HCT116 (cell line): ENCODE results near the gene DPY30. TPM values are rescaled to one million over a fixed set of nuclear protein-coding genes. Genes with fewer than 3 reads are reported as not detected.

Experiments used
- ATAC-seq: fragments of 200-7000 bp; cut with Tn5 transposase; 2 replicates; pipeline ENCODE4 v1.9.1; 2020; ENCODE audit warnings: mild to moderate bottlenecking, moderate library complexity
- BruUV-seq: library from RNA; stranded (reverse); fragments of 400-500 nt; replicated peaks from 2 replicates; lab custom pipeline; 2021; lab: Mats Ljungman, UMichigan
- CTCF ChIA-PET: fragments of 300-600 bp; sonication (Branson Sonifier 250); formaldehyde crosslinking; loops from one replicate; lab custom pipeline; 2021; ENCODE audit warnings: antibody characterized with exemption; lab: Charles Lee
- POLR2A ChIA-PET: fragments of 300-600, 350-600 bp; sonication (Branson Sonifier 250); formaldehyde crosslinking; loops from one replicate; lab custom pipeline; 2021; ENCODE audit warnings: antibody characterized with exemption; lab: Charles Lee
- RAD21 ChIA-PET, 2 experiments: fragments of 300-600 bp; sonication (Branson Sonifier 250); formaldehyde crosslinking; loops; one replicate each; lab custom pipeline; 2023; ENCODE audit warnings: low total read pairs in 2 of 2; ENCODE audit not compliant: uncharacterized antibody in 2 of 2, unreplicated experiment in 2 of 2, low non-redundant PET in 1 of 2; lab: Charles Lee
- DNase-seq: peaks from one replicate; pipeline ENCODE4 v3.0.0-alpha.2; 2010; ENCODE audit warnings: low read depth, low spot score
- H2AFZ ChIP-seq: fragments of 200-600 bp; shearing (Covaris generic), sonication (generic); 2 replicates; pipeline ENCODE4 v1.6.1; 2017; ENCODE audit warnings: low read depth, mixed run types, mixed read lengths, antibody characterized with exemption, low read length; ENCODE audit not compliant: poor library complexity, severe bottlenecking
- H3K27ac ChIP-seq: 2 replicates; pipeline ENCODE4 v1.5.1; 2012; ENCODE audit warnings: low read depth, low read length
- H3K27me3 ChIP-seq: fragments of 200-600 bp; sonication (generic); 2 replicates; pipeline ENCODE4 v1.6.1; 2016; ENCODE audit warnings: mixed run types, low read length, mixed read lengths; ENCODE audit not compliant: insufficient read depth
- H3K36me3 ChIP-seq, 2 experiments: fragments of 200-500 bp in 1 of 2; fragments of 200-600 bp in 1 of 2; sonication (Bioruptor generic) in 1 of 2; sonication (generic) in 1 of 2; 2 replicates each; pipeline versions ENCODE4 v1.5.1 to v1.6.1; 2014 to 2016; ENCODE audit warnings: low read length in 2 of 2, inconsistent platforms in 1 of 2, mixed read lengths in 1 of 2, mixed run types in 1 of 2; ENCODE audit not compliant: insufficient read depth in 2 of 2, control insufficient read depth in 1 of 2
- H3K4me1 ChIP-seq, 2 experiments: fragments of 200-600 bp in 1 of 2; sonication (generic) in 1 of 2; 2 replicates each; pipeline versions ENCODE4 v1.5.1 to v1.6.1; 2012 to 2017; ENCODE audit warnings: low read length in 2 of 2, inconsistent platforms in 1 of 2, mild to moderate bottlenecking in 1 of 2, mixed read lengths in 1 of 2, mixed run types in 1 of 2, moderate library complexity in 1 of 2; ENCODE audit not compliant: insufficient read depth in 2 of 2, control insufficient read depth in 1 of 2
- H3K4me2 ChIP-seq: fragments of 200-600 bp; sonication (generic); 2 replicates; pipeline ENCODE4 v1.6.1; 2017; ENCODE audit warnings: mixed run types, low read length, mixed read lengths
- H3K4me3 ChIP-seq, 2 experiments: fragments of 200-600 bp in 1 of 2; sonication (generic) in 1 of 2; replicated peaks in 1 of 2; 2 replicates each; pipeline ENCODE4 v1.5.1; 2011 to 2016; ENCODE audit warnings: low read length in 2 of 2, control low read depth in 1 of 2, low read depth in 1 of 2, mild to moderate bottlenecking in 1 of 2, mixed read lengths in 1 of 2, mixed run types in 1 of 2
- H3K79me2 ChIP-seq: fragments of 200-600 bp; sonication (generic); 2 replicates; pipeline ENCODE4 v1.6.1; 2017; ENCODE audit warnings: mild to moderate bottlenecking, mixed run types, low read length, moderate library complexity, mixed read lengths; ENCODE audit not compliant: insufficient read depth
- H3K9ac ChIP-seq: fragments of 200-600 bp; sonication (generic); 2 replicates; pipeline ENCODE4 v1.6.1; 2016; ENCODE audit warnings: low read length, mixed read lengths
- H3K9me2 ChIP-seq: fragments of 200-600 bp; sonication (generic), shearing (Covaris generic); 2 replicates; pipeline ENCODE4 v1.6.1; 2017; ENCODE audit warnings: mixed run types, mild to moderate bottlenecking, moderate library complexity; ENCODE audit not compliant: insufficient read depth
- H3K9me3 ChIP-seq, 2 experiments: fragments of 200-500 bp in 1 of 2; fragments of 200-600 bp in 1 of 2; sonication (Bioruptor generic) in 1 of 2; sonication (generic) in 1 of 2; 2 replicates each; pipeline ENCODE4 v1.6.1; 2014 to 2017; ENCODE audit warnings: low read length in 2 of 2, mixed read lengths in 2 of 2, inconsistent platforms in 1 of 2, low read depth in 1 of 2, mild to moderate bottlenecking in 1 of 2, mixed run types in 1 of 2, moderate library complexity in 1 of 2; ENCODE audit not compliant: control insufficient read depth in 1 of 2, insufficient read depth in 1 of 2
- H4K20me1 ChIP-seq: fragments of 200-600 bp; sonication (generic), shearing (Covaris generic); 2 replicates; pipeline ENCODE4 v1.6.1; 2017; ENCODE audit warnings: mixed run types, mild to moderate bottlenecking, moderate library complexity; ENCODE audit not compliant: insufficient read depth
- CBX3 ChIP-seq: IDR thresholded peaks from 2 replicates; pipeline ENCODE4 v1.6.1; 2012; ENCODE audit warnings: low read depth
- CEBPB ChIP-seq: IDR thresholded peaks from 2 replicates; pipeline ENCODE4 v1.6.1; 2012; ENCODE audit warnings: low read depth
- EGR1 ChIP-seq: IDR thresholded peaks from 2 replicates; pipeline ENCODE4 v1.6.1; 2012; ENCODE audit warnings: low read depth
- ELF1 ChIP-seq: IDR thresholded peaks from 2 replicates; pipeline ENCODE4 v1.6.1; 2012; ENCODE audit warnings: low read depth, borderline replicate concordance
- EZH2phosphoT487 ChIP-seq: fragments of 200-600 bp; IDR thresholded peaks from 2 replicates; pipeline ENCODE4 v1.6.1; 2018; ENCODE audit warnings: antibody characterized with exemption, borderline replicate concordance
- FOSL1 ChIP-seq: IDR thresholded peaks from 2 replicates; pipeline ENCODE4 v1.6.1; 2012; ENCODE audit warnings: low read depth
- JUND ChIP-seq: IDR thresholded peaks from 2 replicates; pipeline ENCODE4 v1.6.1; 2012
- POLR2A ChIP-seq: IDR thresholded peaks from 2 replicates; pipeline ENCODE4 v1.7.0; 2011; ENCODE audit warnings: borderline replicate concordance; ENCODE audit not compliant: insufficient read depth, insufficient read length; ENCODE audit errors: extremely low read depth
- RAD21 ChIP-seq: IDR thresholded peaks from 2 replicates; pipeline ENCODE4 v1.6.1; 2012; ENCODE audit warnings: low read depth, mild to moderate bottlenecking
- SIN3A ChIP-seq: IDR thresholded peaks from 2 replicates; pipeline ENCODE4 v1.6.1; 2012; ENCODE audit warnings: low read depth
- ZFX ChIP-seq: fragments of 450-650 bp; IDR thresholded peaks from 2 replicates; pipeline ENCODE4 v1.6.1; 2017
- ZNF274 ChIP-seq: fragments of 200-500 bp; sonication (Bioruptor generic); IDR thresholded peaks from 2 replicates; pipeline ENCODE4 v1.6.1; 2014; ENCODE audit warnings: mild to moderate bottlenecking, low read depth, low read length, inconsistent platforms
- intact Hi-C: fragments of 100-400 bp; cut with micrococcal nuclease; formaldehyde crosslinking; loops from 2 replicates; pipeline ENCODE4 v1.10.0; 2022
- total RNA-seq: library from RNA; stranded (reverse); gene quantifications from one replicate; pipeline ENCODE4 v1.2.1, GENCODE V29; 2021; ENCODE audit not compliant: unreplicated experiment
- TF ChIP-seq, protein P1 (sequence below): IDR thresholded peaks from 2 replicates; pipeline ENCODE4 v1.6.1; 2012
- TF ChIP-seq, protein P2 (sequence below): IDR thresholded peaks from 2 replicates; pipeline ENCODE4 v1.6.1; 2012
- TF ChIP-seq, protein P3 (sequence below), 3 experiments: fragments of 200-600 bp in 1 of 3; sonication (generic) in 1 of 3; IDR thresholded peaks in 2 of 3; conservative IDR thresholded peaks in 1 of 3; 2 replicates each; pipeline ENCODE4 v1.5.1; 2012 to 2017; ENCODE audit warnings: low read depth in 2 of 3, low read length in 2 of 3, antibody characterized with exemption in 1 of 3, borderline replicate concordance in 1 of 3, control low read depth in 1 of 3, mild to moderate bottlenecking in 1 of 3, mixed read lengths in 1 of 3, mixed run types in 1 of 3, moderate library complexity in 1 of 3; ENCODE audit not compliant: insufficient read depth in 1 of 3
- TF ChIP-seq, protein P4 (sequence below): IDR thresholded peaks from 2 replicates; pipeline ENCODE4 v1.6.1; 2012; ENCODE audit warnings: low read depth
- TF ChIP-seq, protein P5 (sequence below): IDR thresholded peaks from 2 replicates; pipeline ENCODE4 v1.6.1; 2011; ENCODE audit warnings: mild to moderate bottlenecking, low read length, moderate library complexity; ENCODE audit not compliant: insufficient replicate concordance; ENCODE audit errors: extremely low read depth

The DPY30 gene
- total RNA-seq, 1 experiment from 2014 or later: 79.5 TPM

DNA sequence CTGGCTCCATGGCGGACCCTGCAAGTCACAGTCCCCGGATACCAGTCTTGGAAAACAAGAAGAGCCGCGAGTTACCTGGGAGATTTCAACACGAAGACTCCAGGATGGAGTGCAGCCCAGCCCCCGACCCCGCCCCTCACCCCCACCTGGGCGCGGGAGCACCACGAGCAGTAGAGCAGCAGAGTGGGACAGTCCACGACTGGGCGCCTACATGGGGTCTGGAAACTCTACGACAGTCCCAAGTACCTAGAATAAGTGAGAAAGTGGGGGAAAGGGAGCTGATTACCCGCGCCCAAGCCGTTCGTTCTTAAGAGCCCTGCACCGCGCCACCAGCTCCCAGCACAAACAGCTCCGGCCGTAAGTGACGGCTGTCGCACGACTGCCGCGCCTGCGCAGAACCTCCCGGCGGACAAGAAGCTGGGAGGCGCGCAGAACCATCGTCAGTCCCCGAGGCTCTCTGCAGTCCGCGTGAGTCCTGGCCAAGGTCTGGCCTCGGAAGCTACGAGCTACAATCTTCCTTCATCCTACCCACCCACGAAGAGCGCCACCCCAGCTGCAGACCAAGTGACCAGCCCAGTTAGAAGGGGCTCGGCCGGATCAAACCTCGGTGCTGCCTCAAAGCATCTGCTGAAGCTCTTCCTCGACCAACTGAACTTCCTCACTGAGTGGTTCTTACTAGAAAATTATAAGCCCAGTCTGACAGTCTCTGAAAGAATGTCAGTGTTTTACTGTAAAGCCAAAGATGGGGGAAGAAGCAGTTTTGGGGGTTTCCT is at the start of gene DPY30 (continued):
- TF ChIP-seq ELF1 (no peak), FOSL1 (no peak), POLR2A (peak; percentile 99), EZH2phosphoT487 (no peak), JUND (no peak; the same call in 1 of the 2 replicates)
- TF ChIP-seq, protein P1, sequence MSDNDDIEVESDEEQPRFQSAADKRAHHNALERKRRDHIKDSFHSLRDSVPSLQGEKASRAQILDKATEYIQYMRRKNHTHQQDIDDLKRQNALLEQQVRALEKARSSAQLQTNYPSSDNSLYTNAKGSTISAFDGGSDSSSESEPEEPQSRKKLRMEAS: peak; percentile 82
- TF ChIP-seq, protein P2, sequence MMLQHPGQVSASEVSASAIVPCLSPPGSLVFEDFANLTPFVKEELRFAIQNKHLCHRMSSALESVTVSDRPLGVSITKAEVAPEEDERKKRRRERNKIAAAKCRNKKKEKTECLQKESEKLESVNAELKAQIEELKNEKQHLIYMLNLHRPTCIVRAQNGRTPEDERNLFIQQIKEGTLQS: no peak
- TF ChIP-seq, all 23 proteins: peak for 7

DNA sequence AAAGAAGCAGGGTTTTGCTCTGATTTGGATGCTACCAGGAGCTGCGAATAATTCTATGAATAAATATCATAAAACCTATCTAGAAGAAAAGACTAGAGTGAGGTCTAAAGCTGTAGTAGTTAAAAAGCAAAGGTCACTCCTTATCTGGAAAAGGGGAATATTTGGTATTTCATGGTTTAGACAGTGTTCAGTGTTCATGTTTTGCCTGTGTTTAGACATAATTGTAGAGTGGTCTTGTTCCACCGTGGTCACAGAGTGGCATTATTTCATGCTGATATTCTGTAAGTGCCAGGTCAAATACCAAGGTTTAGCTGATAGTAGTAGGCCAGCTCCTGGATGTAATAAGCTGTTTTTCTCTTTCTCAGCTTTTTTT is 34.5 kb upstream of the DPY30 start:
- CTCF ChIA-PET: no interaction called here
- H3K4me1 ChIP-seq: no peaks in the 10 kb centered on the region
- TF ChIP-seq CEBPB: no peak
- TF ChIP-seq, protein P3, sequence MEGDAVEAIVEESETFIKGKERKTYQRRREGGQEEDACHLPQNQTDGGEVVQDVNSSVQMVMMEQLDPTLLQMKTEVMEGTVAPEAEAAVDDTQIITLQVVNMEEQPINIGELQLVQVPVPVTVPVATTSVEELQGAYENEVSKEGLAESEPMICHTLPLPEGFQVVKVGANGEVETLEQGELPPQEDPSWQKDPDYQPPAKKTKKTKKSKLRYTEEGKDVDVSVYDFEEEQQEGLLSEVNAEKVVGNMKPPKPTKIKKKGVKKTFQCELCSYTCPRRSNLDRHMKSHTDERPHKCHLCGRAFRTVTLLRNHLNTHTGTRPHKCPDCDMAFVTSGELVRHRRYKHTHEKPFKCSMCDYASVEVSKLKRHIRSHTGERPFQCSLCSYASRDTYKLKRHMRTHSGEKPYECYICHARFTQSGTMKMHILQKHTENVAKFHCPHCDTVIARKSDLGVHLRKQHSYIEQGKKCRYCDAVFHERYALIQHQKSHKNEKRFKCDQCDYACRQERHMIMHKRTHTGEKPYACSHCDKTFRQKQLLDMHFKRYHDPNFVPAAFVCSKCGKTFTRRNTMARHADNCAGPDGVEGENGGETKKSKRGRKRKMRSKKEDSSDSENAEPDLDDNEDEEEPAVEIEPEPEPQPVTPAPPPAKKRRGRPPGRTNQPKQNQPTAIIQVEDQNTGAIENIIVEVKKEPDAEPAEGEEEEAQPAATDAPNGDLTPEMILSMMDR (IDR thresholded peaks at IDR 0.05 in 2 of 3, conservative IDR thresholded peaks at IDR 0.05 in 1 of 3; ENCODE audit: borderline replicate concordance in 1 of 3, insufficient read depth in 1 of 3, low read depth in 2 of 3, low read length in 2 of 3): no peak
- TF ChIP-seq CBX3: no peak
- no peak for TF ChIP-seq RAD21
- TF ChIP-seq, protein P4, sequence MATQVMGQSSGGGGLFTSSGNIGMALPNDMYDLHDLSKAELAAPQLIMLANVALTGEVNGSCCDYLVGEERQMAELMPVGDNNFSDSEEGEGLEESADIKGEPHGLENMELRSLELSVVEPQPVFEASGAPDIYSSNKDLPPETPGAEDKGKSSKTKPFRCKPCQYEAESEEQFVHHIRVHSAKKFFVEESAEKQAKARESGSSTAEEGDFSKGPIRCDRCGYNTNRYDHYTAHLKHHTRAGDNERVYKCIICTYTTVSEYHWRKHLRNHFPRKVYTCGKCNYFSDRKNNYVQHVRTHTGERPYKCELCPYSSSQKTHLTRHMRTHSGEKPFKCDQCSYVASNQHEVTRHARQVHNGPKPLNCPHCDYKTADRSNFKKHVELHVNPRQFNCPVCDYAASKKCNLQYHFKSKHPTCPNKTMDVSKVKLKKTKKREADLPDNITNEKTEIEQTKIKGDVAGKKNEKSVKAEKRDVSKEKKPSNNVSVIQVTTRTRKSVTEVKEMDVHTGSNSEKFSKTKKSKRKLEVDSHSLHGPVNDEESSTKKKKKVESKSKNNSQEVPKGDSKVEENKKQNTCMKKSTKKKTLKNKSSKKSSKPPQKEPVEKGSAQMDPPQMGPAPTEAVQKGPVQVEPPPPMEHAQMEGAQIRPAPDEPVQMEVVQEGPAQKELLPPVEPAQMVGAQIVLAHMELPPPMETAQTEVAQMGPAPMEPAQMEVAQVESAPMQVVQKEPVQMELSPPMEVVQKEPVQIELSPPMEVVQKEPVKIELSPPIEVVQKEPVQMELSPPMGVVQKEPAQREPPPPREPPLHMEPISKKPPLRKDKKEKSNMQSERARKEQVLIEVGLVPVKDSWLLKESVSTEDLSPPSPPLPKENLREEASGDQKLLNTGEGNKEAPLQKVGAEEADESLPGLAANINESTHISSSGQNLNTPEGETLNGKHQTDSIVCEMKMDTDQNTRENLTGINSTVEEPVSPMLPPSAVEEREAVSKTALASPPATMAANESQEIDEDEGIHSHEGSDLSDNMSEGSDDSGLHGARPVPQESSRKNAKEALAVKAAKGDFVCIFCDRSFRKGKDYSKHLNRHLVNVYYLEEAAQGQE: no peak
- TF ChIP-seq SIN3A: no peak
- TF ChIP-seq, protein P5, sequence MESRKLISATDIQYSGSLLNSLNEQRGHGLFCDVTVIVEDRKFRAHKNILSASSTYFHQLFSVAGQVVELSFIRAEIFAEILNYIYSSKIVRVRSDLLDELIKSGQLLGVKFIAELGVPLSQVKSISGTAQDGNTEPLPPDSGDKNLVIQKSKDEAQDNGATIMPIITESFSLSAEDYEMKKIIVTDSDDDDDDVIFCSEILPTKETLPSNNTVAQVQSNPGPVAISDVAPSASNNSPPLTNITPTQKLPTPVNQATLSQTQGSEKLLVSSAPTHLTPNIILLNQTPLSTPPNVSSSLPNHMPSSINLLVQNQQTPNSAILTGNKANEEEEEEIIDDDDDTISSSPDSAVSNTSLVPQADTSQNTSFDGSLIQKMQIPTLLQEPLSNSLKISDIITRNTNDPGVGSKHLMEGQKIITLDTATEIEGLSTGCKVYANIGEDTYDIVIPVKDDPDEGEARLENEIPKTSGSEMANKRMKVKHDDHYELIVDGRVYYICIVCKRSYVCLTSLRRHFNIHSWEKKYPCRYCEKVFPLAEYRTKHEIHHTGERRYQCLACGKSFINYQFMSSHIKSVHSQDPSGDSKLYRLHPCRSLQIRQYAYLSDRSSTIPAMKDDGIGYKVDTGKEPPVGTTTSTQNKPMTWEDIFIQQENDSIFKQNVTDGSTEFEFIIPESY: no peak
- no peak for TF ChIP-seq EZH2phosphoT487
- TF ChIP-seq, protein P2: no peak
- TF ChIP-seq ZNF274: no peak
- no peak for TF ChIP-seq ZFX
- no peak for TF ChIP-seq EGR1
- TF ChIP-seq POLR2A: no peak
- TF ChIP-seq JUND: no peak

More for the DNA sequence above, 34.5 kb upstream of the DPY30 start:
- intact Hi-C loops: no loop called here
- RAD21 ChIA-PET: no interaction called here
- Histone ChIP-seq H2AFZ (no peak overlapping the region), H3K9me3 (no peaks in the 10 kb centered on the region), H3K79me2 (no peaks in the 10 kb centered on the region; the same call in 1 of the 2 replicates), H3K4me2 (no peak overlapping the region), H3K36me3 (no peaks in the 10 kb centered on the region), H3K27ac (no peak overlapping the region), H3K9me2 (no peaks in the 10 kb centered on the region), H3K4me3 (no peak overlapping the region), H4K20me1 (no peaks in the 10 kb centered on the region), H3K27me3 (no peaks in the 10 kb centered on the region), H3K9ac (no peak overlapping the region)
- no TSS peak for BruUV-seq
- no peak for DNase-seq
- ATAC-seq: no peak
- POLR2A ChIA-PET: no interaction called here
